Choroid plexus epithelial cell (primary cell): ENCODE data around the gene ATP9B.

Source experiments
- DNase-seq: peaks from one replicate; pipeline ENCODE4 v3.0.0-alpha.2; 2010; ENCODE audit warnings: low read depth
- H3K4me3 ChIP-seq: 2 replicates; pipeline ENCODE4 v1.5.1; 2011; ENCODE audit warnings: low read depth, mild to moderate bottlenecking, control low read depth, low read length, moderate library complexity
- TF ChIP-seq, protein P1 (sequence below): conservative IDR thresholded peaks from 2 replicates; pipeline ENCODE4 v1.5.1; 2011; ENCODE audit warnings: low read depth, mild to moderate bottlenecking, control low read depth, inconsistent platforms, low read length, moderate library complexity

Gene ATP9B

DNA sequence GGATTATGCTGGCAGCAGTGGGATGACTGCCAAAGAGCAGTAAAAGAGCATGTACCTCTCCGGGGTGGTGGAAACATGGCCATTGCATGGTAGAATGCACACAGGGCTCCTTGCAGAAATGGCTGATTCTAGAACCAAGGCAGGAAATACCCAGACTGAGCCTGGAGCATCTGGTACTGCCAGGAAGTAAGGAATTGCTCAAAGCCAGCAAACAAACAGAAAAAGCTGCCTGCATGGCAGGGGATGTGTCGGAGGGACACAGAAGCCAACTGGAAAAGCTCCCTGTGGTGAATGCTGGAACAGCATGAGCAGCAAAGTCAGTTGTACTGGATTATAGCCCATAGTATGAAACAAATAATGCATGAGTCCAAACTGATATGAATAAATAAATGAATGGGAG lies 248.5 kb downstream of the ATP9B start:
- H3K4me3 ChIP-seq: no peak overlapping the region
- DNase-seq: peak; percentile 38
- TF ChIP-seq, protein P1, sequence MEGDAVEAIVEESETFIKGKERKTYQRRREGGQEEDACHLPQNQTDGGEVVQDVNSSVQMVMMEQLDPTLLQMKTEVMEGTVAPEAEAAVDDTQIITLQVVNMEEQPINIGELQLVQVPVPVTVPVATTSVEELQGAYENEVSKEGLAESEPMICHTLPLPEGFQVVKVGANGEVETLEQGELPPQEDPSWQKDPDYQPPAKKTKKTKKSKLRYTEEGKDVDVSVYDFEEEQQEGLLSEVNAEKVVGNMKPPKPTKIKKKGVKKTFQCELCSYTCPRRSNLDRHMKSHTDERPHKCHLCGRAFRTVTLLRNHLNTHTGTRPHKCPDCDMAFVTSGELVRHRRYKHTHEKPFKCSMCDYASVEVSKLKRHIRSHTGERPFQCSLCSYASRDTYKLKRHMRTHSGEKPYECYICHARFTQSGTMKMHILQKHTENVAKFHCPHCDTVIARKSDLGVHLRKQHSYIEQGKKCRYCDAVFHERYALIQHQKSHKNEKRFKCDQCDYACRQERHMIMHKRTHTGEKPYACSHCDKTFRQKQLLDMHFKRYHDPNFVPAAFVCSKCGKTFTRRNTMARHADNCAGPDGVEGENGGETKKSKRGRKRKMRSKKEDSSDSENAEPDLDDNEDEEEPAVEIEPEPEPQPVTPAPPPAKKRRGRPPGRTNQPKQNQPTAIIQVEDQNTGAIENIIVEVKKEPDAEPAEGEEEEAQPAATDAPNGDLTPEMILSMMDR: peak; percentile 33

DNA sequence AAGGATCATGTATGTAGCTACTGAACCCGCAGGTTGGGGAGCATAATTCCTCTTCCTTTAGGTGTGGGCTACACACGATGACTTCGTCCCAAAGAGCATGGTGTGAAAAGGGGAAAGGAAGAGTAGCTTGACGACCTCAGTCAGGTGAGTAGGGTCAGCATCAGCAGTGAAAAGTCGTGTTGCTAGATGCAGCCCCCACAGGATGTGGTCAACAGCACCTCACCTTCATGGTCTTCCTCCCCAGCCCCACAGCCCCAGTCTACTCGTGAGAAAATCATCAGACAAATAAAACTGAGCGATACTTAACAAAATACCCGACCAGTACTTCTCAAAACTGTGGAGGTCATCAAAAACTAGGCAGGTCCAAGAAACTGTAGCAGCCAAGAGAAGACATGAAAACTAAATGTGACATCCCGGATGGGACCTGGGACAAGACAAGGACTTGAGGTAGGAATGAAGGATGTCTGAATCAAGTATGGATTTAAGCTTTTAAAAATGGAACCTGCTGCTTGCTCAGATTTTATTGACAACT lies 249.0 kb downstream of the ATP9B start:
- no peak overlapping the region for H3K4me3 ChIP-seq
- TF ChIP-seq, protein P1: no peak
- DNase-seq: no peak

DNA sequence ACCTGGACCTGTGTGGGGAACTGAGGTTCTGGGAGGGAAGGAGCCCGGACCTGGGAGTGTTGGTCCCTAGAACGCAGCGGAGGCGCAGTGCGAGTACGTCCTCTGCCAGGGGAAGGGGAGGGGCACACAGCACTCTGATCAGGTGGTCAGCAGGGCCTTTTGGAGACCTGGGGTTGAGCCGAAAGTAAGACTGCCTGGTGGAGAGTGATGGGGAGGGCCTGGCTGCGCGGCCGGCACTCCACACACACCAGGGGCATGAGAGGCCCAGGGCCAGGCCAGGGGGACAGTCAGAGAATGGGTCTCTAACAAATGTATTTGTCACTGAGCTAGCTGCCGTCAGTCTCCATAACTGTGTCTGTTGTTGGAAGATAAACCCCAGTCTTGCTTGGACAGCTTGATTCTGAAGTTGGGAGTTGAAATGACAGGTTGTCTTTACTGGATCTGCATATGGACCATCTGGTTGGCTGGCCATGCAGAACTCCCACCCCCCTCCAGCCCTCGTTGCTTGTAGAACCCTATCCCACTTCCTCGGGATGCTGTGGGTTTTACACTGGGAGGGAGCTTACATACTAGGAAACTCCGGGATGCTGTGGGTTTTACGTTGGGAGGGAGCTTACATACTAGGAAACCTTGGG lies 251.1 kb downstream of the ATP9B start:
- no peak for DNase-seq
- no peak overlapping the region for H3K4me3 ChIP-seq
- TF ChIP-seq, protein P1: no peak

DNA sequence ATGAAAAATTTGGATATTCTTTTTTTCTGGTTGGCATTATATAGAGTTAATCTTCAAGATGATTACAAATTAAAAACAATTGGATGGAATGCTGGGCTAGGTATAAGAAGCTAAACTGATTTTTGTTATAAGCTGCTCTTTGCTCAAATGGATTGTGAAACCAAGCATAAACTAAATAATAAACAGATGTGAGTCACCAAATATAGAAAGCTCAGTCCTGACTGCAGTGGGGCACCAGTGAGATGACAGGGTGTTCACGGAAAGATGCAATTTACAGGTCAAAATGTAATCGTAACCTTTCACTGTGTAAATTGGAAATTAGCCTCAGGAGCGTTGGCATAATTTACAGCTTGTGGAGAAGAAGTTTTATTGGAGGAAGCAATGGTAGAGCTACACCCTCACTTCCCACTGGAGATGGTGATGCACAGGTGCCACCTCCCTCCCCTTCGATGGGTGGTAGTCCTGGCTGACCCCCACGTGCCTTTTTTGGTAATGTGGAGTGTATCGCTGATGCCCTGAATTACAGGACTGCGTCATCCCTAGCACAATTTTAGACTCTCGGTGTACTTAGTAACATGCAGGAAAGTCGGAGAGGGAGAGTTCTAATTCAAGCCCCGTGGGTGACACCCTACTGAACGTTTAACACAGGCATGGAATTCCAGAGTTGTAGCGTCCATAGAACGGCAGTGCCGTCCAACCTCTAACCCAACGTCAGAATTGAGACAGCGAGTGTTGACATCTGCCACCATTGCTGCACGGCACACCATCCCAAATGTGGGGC lies 252.6 kb downstream of the ATP9B start:
- no peak overlapping the region for H3K4me3 ChIP-seq
- TF ChIP-seq, protein P1: no peak
- peak; percentile 23 for DNase-seq

DNA sequence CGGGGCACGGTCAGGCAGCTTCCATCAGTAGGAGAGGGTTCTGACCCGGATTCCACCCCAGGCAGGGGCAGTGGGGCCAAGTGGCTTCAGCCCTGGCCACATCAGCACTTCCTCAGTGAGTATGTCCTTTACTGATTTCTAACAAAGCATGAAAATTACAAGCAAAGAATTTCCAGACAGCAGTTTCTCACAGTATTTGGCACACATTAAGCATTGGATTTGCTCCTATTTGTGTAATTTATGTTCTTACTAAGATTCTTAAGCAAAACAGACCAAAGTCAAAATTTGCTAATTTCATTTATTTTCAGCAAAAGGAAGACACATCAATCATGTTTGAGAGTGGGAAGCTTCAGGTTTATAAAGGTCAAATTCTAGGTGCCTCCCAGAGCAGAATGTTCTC lies 253.2 kb downstream of the ATP9B start:
- no peak overlapping the region for H3K4me3 ChIP-seq
- no peak for DNase-seq
- TF ChIP-seq, protein P1: no peak

DNA sequence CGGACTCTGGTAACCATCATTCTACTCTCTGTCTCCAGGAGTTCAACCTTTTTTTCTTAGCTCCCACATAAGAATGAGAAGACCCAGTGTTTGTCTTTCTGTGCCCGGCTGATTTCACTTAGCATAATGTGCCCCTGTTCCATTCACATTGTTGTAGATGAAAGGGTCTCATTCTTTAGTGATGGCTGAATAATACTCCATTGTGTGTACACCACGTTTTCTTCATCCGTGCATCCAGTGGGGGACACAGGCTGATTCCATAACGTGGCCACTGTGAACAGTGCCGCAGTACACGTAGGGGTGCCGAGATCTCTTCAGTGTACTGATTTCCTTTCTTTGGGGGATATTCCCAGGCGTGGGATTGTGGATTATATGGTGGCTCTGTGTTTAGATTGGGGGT lies 254.3 kb downstream of the ATP9B start:
- TF ChIP-seq, protein P1: no peak
- no peak overlapping the region for H3K4me3 ChIP-seq
- no peak for DNase-seq
